ENCODE results near the gene HIPK2. TPM values are rescaled to one million over a fixed set of nuclear protein-coding genes. Genes with fewer than 3 reads are reported as not detected.

Gene HIPK2
- polyA plus RNA-seq, 1 donor (not counting 4 experiments of a cell fraction or from before 2014, with no cell fraction given), result 5.8 TPM

GRCh38 chr7:139720186-139720585, 57.6 kb downstream of the HIPK2 start:
- FAIRE-seq (no peak), DNase-seq (ENCODE audit: low read depth, low spot score) (no peak)
- Histone ChIP-seq H2AFZ (ENCODE audit: control insufficient read depth, low read length) (no peak overlapping the region), H3K9me1 (ENCODE audit: control insufficient read depth, extremely low read depth, insufficient read depth, low read length) (peaks cover 3% of the 10 kb centered on the region), H3K4me1 (ENCODE audit: control insufficient read depth, extremely low read depth, insufficient read depth, low read length) (no peaks in the 10 kb centered on the region), H3K4me2 (ENCODE audit: control insufficient read depth, extremely low read depth, insufficient read depth, low read depth, low read length) (no peak overlapping the region), H3K36me3 (ENCODE audit: control insufficient read depth in 2 of 2, extremely low read depth in 1 of 2, insufficient read depth in 2 of 2, low read length in 2 of 2) (peaks cover 7 to 13% of the 10 kb centered on the region in 2 experiments), H4K20me1 (ENCODE audit: control insufficient read depth, extremely low read depth, insufficient read depth, low read length) (no peaks in the 10 kb centered on the region), H3K9me3 (ENCODE audit: control insufficient read depth, low read depth, low read length) (no peaks in the 10 kb centered on the region), H3K79me2 (ENCODE audit: control insufficient read depth, insufficient read depth, low read length) (peaks cover 42% of the 10 kb centered on the region), H3K27ac (ENCODE audit: control insufficient read depth, insufficient read depth, low read length) (no peak overlapping the region), H3K27me3 (ENCODE audit: control insufficient read depth, extremely low read depth, insufficient read depth, low read length) (no peaks in the 10 kb centered on the region), H3K4me3 (ENCODE audit: control insufficient read depth in 2 of 3, extremely low read depth in 1 of 3, insufficient read depth in 2 of 3, low read depth in 1 of 3, low read length in 3 of 3) (no peak overlapping the region), H3K9ac (ENCODE audit: control insufficient read depth, extremely low read depth, insufficient read depth, low read length) (no peak overlapping the region)
- TF ChIP-seq CTCF (optimal IDR thresholded peaks at IDR 0.05 in 1 of 3, IDR thresholded peaks at IDR 0.05 in 1 of 3, conservative IDR thresholded peaks at IDR 0.05 in 1 of 3; ENCODE audit: extremely low read depth in 1 of 3, insufficient read depth in 2 of 3, low read length in 3 of 3) (no peak), EZH2 (IDR thresholded peaks at IDR 0.05; ENCODE audit: low read length) (no peak)
- dilution Hi-C loops (cut with MboI; ENCODE audit: extremely low pct_ligation_motif_present, low sequenced_read_pairs), result no loop called here

- Histone ChIP-seq H3K4me1 (ENCODE audit: control insufficient read depth, extremely low read depth, insufficient read depth, low read length) (no peaks in the 10 kb centered on the region), H3K4me2 (ENCODE audit: control insufficient read depth, extremely low read depth, insufficient read depth, low read depth, low read length) (no peak overlapping the region), H3K79me2 (ENCODE audit: control insufficient read depth, insufficient read depth, low read length) (peaks cover 37% of the 10 kb centered on the region), H4K20me1 (ENCODE audit: control insufficient read depth, extremely low read depth, insufficient read depth, low read length) (no peaks in the 10 kb centered on the region), H3K27ac (ENCODE audit: control insufficient read depth, insufficient read depth, low read length) (no peak overlapping the region), H3K9me1 (ENCODE audit: control insufficient read depth, extremely low read depth, insufficient read depth, low read length) (peaks cover 3% of the 10 kb centered on the region), H3K36me3 (ENCODE audit: control insufficient read depth in 2 of 2, extremely low read depth in 1 of 2, insufficient read depth in 2 of 2, low read length in 2 of 2) (peaks cover 11 to 13% of the 10 kb centered on the region in 2 experiments), H3K9ac (ENCODE audit: control insufficient read depth, extremely low read depth, insufficient read depth, low read length) (no peak overlapping the region), H3K4me3 (ENCODE audit: control insufficient read depth in 2 of 3, extremely low read depth in 1 of 3, insufficient read depth in 2 of 3, low read depth in 1 of 3, low read length in 3 of 3) (no peak overlapping the region), H3K27me3 (ENCODE audit: control insufficient read depth, extremely low read depth, insufficient read depth, low read length) (no peaks in the 10 kb centered on the region), H2AFZ (ENCODE audit: control insufficient read depth, low read length) (no peak overlapping the region), H3K9me3 (ENCODE audit: control insufficient read depth, low read depth, low read length) (no peaks in the 10 kb centered on the region)
- no peak for FAIRE-seq
- TF ChIP-seq CTCF (optimal IDR thresholded peaks at IDR 0.05 in 1 of 3, IDR thresholded peaks at IDR 0.05 in 1 of 3, conservative IDR thresholded peaks at IDR 0.05 in 1 of 3; ENCODE audit: extremely low read depth in 1 of 3, insufficient read depth in 2 of 3, low read length in 3 of 3) (no peak), EZH2 (IDR thresholded peaks at IDR 0.05; ENCODE audit: low read length) (no peak)
- no peak for DNase-seq (ENCODE audit: low read depth, low spot score)
- dilution Hi-C loops (cut with MboI; ENCODE audit: extremely low pct_ligation_motif_present, low sequenced_read_pairs), result no loop called here
Measured at GRCh38 chr7:139718859-139719258, 58.9 kb downstream of the HIPK2 start.
